ENCODE data around the gene HAP1.
"Not testable (repeated sequence)": the region's sequence is repeated elsewhere in the genome, so short reads cannot be mapped to it uniquely, and the experiment has no call there.

The HAP1 gene
- total RNA-seq, result 1.3 reads per million

GRCh38 chr17:41734139-41734948 lies at the start of gene HAP1:
HAP1 (minus strand) TSS chr17:41734643; CDS start chr17:41734634, 9 bp downstream.
- no peak for DNase-seq

- DNase-seq, result no peak
Measured at GRCh38 chr17:41782142-41782541, 47.7 kb upstream of the HAP1 start.

- no peak for DNase-seq
Measured at GRCh38 chr17:41781404-41782110, 47.1 kb upstream of the HAP1 start.

- DNase-seq, result no peak
Measured at GRCh38 chr17:41779954-41780353, 45.5 kb upstream of the HAP1 start.

GRCh38 chr17:41777574-41778188 lies 43.2 kb upstream of the HAP1 start:
- no peak for DNase-seq

- DNase-seq, result no peak
Measured at GRCh38 chr17:41777157-41777573, 42.7 kb upstream of the HAP1 start.

GRCh38 chr17:41776262-41776900 lies 41.9 kb upstream of the HAP1 start:
- not testable (repeated sequence) for DNase-seq

GRCh38 chr17:41775394-41776226 lies 41.2 kb upstream of the HAP1 start:
- DNase-seq, result no peak

- no peak for DNase-seq
Measured at GRCh38 chr17:41773731-41774193, 39.3 kb upstream of the HAP1 start.

GRCh38 chr17:41773190-41773588 lies 38.7 kb upstream of the HAP1 start:
- no peak for DNase-seq

GRCh38 chr17:41772586-41773189 lies 38.2 kb upstream of the HAP1 start:
- DNase-seq, result no peak

- no peak for DNase-seq
Measured at GRCh38 chr17:41772218-41772585, 37.8 kb upstream of the HAP1 start.

- no peak for DNase-seq
Measured at GRCh38 chr17:41771389-41772206, 37.2 kb upstream of the HAP1 start.

GRCh38 chr17:41769985-41770384 lies 35.5 kb upstream of the HAP1 start:
- DNase-seq, result no peak

GRCh38 chr17:41769346-41769862 lies 35.0 kb upstream of the HAP1 start:
- no peak for DNase-seq

GRCh38 chr17:41768682-41769288 lies 34.3 kb upstream of the HAP1 start:
- DNase-seq, result no peak

- no peak for DNase-seq
Measured at GRCh38 chr17:41767324-41768042, 33.0 kb upstream of the HAP1 start.

- no peak for DNase-seq
Measured at GRCh38 chr17:41766135-41766534, 31.7 kb upstream of the HAP1 start.

- DNase-seq, result no peak
Measured at GRCh38 chr17:41763327-41763726, 28.9 kb upstream of the HAP1 start.
